ENCODE data around the gene SSBP3.

SSBP3 gene

DNA sequence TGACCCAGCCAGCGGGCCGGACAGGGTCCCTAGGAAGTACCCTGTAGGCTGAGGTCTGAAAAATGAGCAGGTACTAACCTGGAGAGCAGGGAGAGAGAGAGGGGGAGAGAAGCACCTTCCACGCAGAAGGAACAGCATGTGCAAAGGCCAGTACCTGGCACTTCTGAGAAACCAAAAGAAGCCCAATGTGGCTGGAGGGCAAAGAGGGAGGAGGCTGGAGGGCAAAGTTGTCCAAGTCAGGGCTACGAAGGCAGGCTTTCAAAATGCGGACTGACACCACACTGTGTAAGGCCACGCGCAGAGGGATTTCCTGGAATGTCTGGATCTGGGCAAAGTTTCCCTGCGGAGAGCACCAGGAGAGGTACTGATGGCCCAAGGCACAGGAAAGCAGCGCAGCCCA lies 64.4 kb downstream of the SSBP3 start:
- no peak for TF ChIP-seq TAF1 (IDR thresholded peaks at IDR 0.05; ENCODE audit: borderline replicate concordance, insufficient read depth, low read length)
- TF ChIP-seq FOXP2 (optimal IDR thresholded peaks at IDR 0.05; ENCODE audit: borderline replicate concordance, extremely low read depth, extremely low read length, insufficient read depth), result no peak
- TF ChIP-seq POLR2AphosphoS5 (IDR thresholded peaks at IDR 0.05; ENCODE audit: low read depth, low read length), result no peak
- no peak for TF ChIP-seq REST (IDR thresholded peaks at IDR 0.05; ENCODE audit: insufficient read depth in 1 of 2, low read depth in 2 of 2, low read length in 2 of 2)
- no peak for TF ChIP-seq SIN3A (IDR thresholded peaks at IDR 0.05; ENCODE audit: borderline replicate concordance, insufficient read depth, low read length)

GRCh38 chr1:54340878-54341277 lies 65.3 kb downstream of the SSBP3 start:
- TF ChIP-seq POLR2AphosphoS5 (IDR thresholded peaks at IDR 0.05; ENCODE audit: low read depth, low read length), result no peak

- no peak for TF ChIP-seq TAF1 (IDR thresholded peaks at IDR 0.05; ENCODE audit: borderline replicate concordance, insufficient read depth, low read length)
- no peak for TF ChIP-seq FOXP2 (optimal IDR thresholded peaks at IDR 0.05; ENCODE audit: borderline replicate concordance, extremely low read depth, extremely low read length, insufficient read depth)
- no peak for TF ChIP-seq REST (IDR thresholded peaks at IDR 0.05; ENCODE audit: insufficient read depth in 1 of 2, low read depth in 2 of 2, low read length in 2 of 2)
- TF ChIP-seq SIN3A (IDR thresholded peaks at IDR 0.05; ENCODE audit: borderline replicate concordance, insufficient read depth, low read length), result no peak
- no peak for TF ChIP-seq POLR2AphosphoS5 (IDR thresholded peaks at IDR 0.05; ENCODE audit: low read depth, low read length)
These were observed 65.8 kb downstream of the SSBP3 start for GRCh38 chr1:54340434-54340833.

- no peak for TF ChIP-seq TAF1 (IDR thresholded peaks at IDR 0.05; ENCODE audit: borderline replicate concordance, insufficient read depth, low read length)
- TF ChIP-seq REST (IDR thresholded peaks at IDR 0.05; ENCODE audit: insufficient read depth in 1 of 2, low read depth in 2 of 2, low read length in 2 of 2), result no peak
- TF ChIP-seq FOXP2 (optimal IDR thresholded peaks at IDR 0.05; ENCODE audit: borderline replicate concordance, extremely low read depth, extremely low read length, insufficient read depth), result no peak
- no peak for TF ChIP-seq POLR2AphosphoS5 (IDR thresholded peaks at IDR 0.05; ENCODE audit: low read depth, low read length)
- TF ChIP-seq SIN3A (IDR thresholded peaks at IDR 0.05; ENCODE audit: borderline replicate concordance, insufficient read depth, low read length), result no peak
These were observed 67.1 kb downstream of the SSBP3 start for GRCh38 chr1:54339126-54339525.

DNA sequence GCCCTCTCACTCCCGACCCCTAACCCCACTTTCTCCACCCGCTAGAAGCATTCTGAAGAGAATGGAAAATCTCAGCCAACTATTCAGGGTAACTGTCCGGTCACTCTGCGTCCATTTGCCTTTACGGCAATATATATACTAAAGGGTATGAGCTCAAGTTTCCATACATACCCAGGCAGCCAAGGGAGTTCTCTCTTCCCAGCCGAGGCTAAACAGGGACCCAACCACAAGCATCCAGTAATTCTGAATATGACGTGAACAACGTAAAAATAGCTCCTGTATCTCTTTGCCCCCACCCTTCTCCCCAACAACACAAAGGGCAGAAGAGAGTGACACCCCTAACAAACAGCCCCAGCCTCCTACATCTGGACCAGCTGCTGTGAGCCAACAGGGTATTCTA lies 67.7 kb downstream of the SSBP3 start:
- TF ChIP-seq TAF1 (IDR thresholded peaks at IDR 0.05; ENCODE audit: borderline replicate concordance, insufficient read depth, low read length), result no peak
- no peak for TF ChIP-seq REST (IDR thresholded peaks at IDR 0.05; ENCODE audit: insufficient read depth in 1 of 2, low read depth in 2 of 2, low read length in 2 of 2)
- no peak for TF ChIP-seq POLR2AphosphoS5 (IDR thresholded peaks at IDR 0.05; ENCODE audit: low read depth, low read length)
- TF ChIP-seq FOXP2 (optimal IDR thresholded peaks at IDR 0.05; ENCODE audit: borderline replicate concordance, extremely low read depth, extremely low read length, insufficient read depth), result no peak

Data from PFSK-1 (cell line).